HepG2 (cell line): ENCODE data around the gene ZNF217. TPM values are rescaled to one million over a fixed set of nuclear protein-coding genes. Genes with fewer than 3 reads are reported as not detected.

Experiments
- ATAC-seq: fragments of 200-7000 bp; cut with Tn5 transposase; 3 replicates; pipeline ENCODE4 v1.9.1; 2020; ENCODE audit warnings: mild to moderate bottlenecking, moderate library complexity
- BruUV-seq: library from RNA; stranded (reverse); fragments of 400-500 nt; replicated peaks from 2 replicates; lab custom pipeline; 2021; lab: Mats Ljungman, UMichigan
- CTCF ChIA-PET: fragments of 300-600 bp; formaldehyde crosslinking; extraction: SDS; loops from one replicate; lab custom pipeline; 2021; ENCODE audit warnings: low total read pairs, inconsistent platforms, low intra/inter-chr PET ratio; lab: Yijun Ruan, JAX
- POLR2A ChIA-PET: fragments of 350-600 bp; sonication (Branson Sonifier 250); formaldehyde crosslinking; loops from one replicate; lab custom pipeline; 2020; ENCODE audit warnings: antibody characterized with exemption, inconsistent platforms; lab: Yijun Ruan, JAX
- DNase-seq: peaks from one replicate; pipeline ENCODE4 v3.0.0-alpha.2; 2015; ENCODE audit warnings: low spot score
- FAIRE-seq: peaks from 3 replicates; lab custom pipeline; 2011; peaks lifted over from hg19 to GRCh38; lab: Jason Lieb, UNC
- H2AFZ ChIP-seq: one replicate; pipeline ENCODE4 v1.6.1; 2011; ENCODE audit warnings: low read length, inconsistent platforms
- H3K27ac ChIP-seq: fragments of 300-600 bp; 3 replicates; pipeline ENCODE4 v1.8.0; 2011; ENCODE audit warnings: mixed run types, mild to moderate bottlenecking, mixed read lengths, low read length, inconsistent platforms; ENCODE audit not compliant: insufficient read depth; ENCODE audit errors: extremely low read length
- H3K27me3 ChIP-seq, 2 experiments: fragments of 200-600 bp in 1 of 2; 2 replicates in 1 of 2; 3 replicates in 1 of 2; pipeline versions ENCODE4 v1.6.0 to v1.8.0; 2011; ENCODE audit warnings: low read length in 2 of 2, mild to moderate bottlenecking in 2 of 2, moderate library complexity in 2 of 2, inconsistent platforms in 1 of 2; ENCODE audit not compliant: insufficient read depth in 2 of 2, control insufficient read depth in 1 of 2
- H3K36me3 ChIP-seq, 2 experiments: fragments of 200-600 bp in 1 of 2; replicated peaks in 1 of 2; 2 replicates in 1 of 2; 3 replicates in 1 of 2; pipeline versions ENCODE4 v1.5.1 to v1.8.0; 2011; ENCODE audit warnings: low read length in 2 of 2, inconsistent platforms in 1 of 2; ENCODE audit not compliant: insufficient read depth in 2 of 2, control insufficient read depth in 1 of 2
- H3K4me1 ChIP-seq: 2 replicates; pipeline ENCODE4 v1.5.1; 2012; ENCODE audit warnings: low read length, inconsistent platforms; ENCODE audit not compliant: insufficient read depth
- H3K4me2 ChIP-seq: 2 replicates; pipeline ENCODE4 v1.6.0; 2011; ENCODE audit warnings: low read depth, low read length, inconsistent platforms
- H3K4me3 ChIP-seq, 3 experiments: fragments of 200-600 bp in 1 of 3; sonication (generic), shearing (Covaris generic) in 1 of 3; replicated peaks in 1 of 3; 2 replicates each; pipeline ENCODE4 v1.5.1; 2011 to 2016; ENCODE audit warnings: low read length in 3 of 3, inconsistent platforms in 2 of 3, low read depth in 2 of 3, mild to moderate bottlenecking in 2 of 3, control low read depth in 1 of 3, mixed read lengths in 1 of 3; ENCODE audit not compliant: insufficient read depth in 1 of 3
- H3K79me2 ChIP-seq: one replicate; pipeline ENCODE4 v1.6.1; 2011; ENCODE audit warnings: low read length, inconsistent platforms; ENCODE audit not compliant: insufficient read depth
- H3K9ac ChIP-seq: 2 replicates; pipeline ENCODE4 v1.6.0; 2011; ENCODE audit warnings: mild to moderate bottlenecking, low read depth, low read length, inconsistent platforms; ENCODE audit not compliant: insufficient read depth
- H3K9me3 ChIP-seq: 2 replicates; pipeline ENCODE4 v1.5.1; 2012; ENCODE audit warnings: mild to moderate bottlenecking, low read length
- H4K20me1 ChIP-seq: 2 replicates; pipeline ENCODE4 v1.6.0; 2011; ENCODE audit warnings: inconsistent platforms, mild to moderate bottlenecking, low read length, moderate library complexity; ENCODE audit not compliant: insufficient read depth
- FOSL2 ChIP-seq: sonication (generic); formaldehyde crosslinking; IDR thresholded peaks from 2 replicates; pipeline ENCODE4 v1.4.0; 2020; ENCODE audit warnings: missing genetic modification reagents
- RAD21 ChIP-seq: fragments of 450-650 bp; formaldehyde crosslinking; IDR thresholded peaks from 2 replicates; pipeline ENCODE4 v1.5.0; 2020; ENCODE audit warnings: mild to moderate bottlenecking
- SALL1 ChIP-seq: sonication (generic); formaldehyde crosslinking; IDR thresholded peaks from 2 replicates; pipeline ENCODE4 v1.8.0; 2022; ENCODE audit warnings: mild to moderate bottlenecking, missing genetic modification reagents
- ZNF101 ChIP-seq: sonication (generic); formaldehyde crosslinking; IDR thresholded peaks from 2 replicates; pipeline ENCODE4 v1.4.0; 2020; ENCODE audit warnings: mild to moderate bottlenecking, low read depth, missing genetic modification reagents, borderline replicate concordance
- ZNF253 ChIP-seq: sonication (generic); formaldehyde crosslinking; IDR thresholded peaks from 2 replicates; pipeline ENCODE4 v1.8.0; 2022; ENCODE audit warnings: mild to moderate bottlenecking, missing genetic modification reagents, borderline replicate concordance
- ZNF263 ChIP-seq: sonication (generic); formaldehyde crosslinking; IDR thresholded peaks from 2 replicates; pipeline ENCODE4 v1.4.0; 2020; ENCODE audit warnings: missing genetic modification reagents
- ZNF543 ChIP-seq: sonication (generic); formaldehyde crosslinking; IDR thresholded peaks from 2 replicates; pipeline ENCODE4 v1.4.0; 2020; ENCODE audit warnings: mild to moderate bottlenecking, missing genetic modification reagents
- ZNF678 ChIP-seq: sonication (generic); formaldehyde crosslinking; IDR thresholded peaks from 2 replicates; pipeline ENCODE4 v1.4.0; 2020; ENCODE audit warnings: mild to moderate bottlenecking, missing genetic modification reagents
- ZNF83 ChIP-seq: sonication (generic); formaldehyde crosslinking; IDR thresholded peaks from 2 replicates; pipeline ENCODE4 v1.4.0; 2020; ENCODE audit warnings: missing genetic modification reagents, mild to moderate bottlenecking, borderline replicate concordance
- WGBS: methylation state at CpG from one replicate; pipeline ENCODE4 v1.1.6; 2017; ENCODE audit warnings: low lambda C conversion rate; 5-methylcytosine and 5-hydroxymethylcytosine counted together
- in situ Hi-C: cut with HindIII; loops from 2 replicates; pipeline ENCODE4 v1.10.0; 2017; ENCODE audit warnings: low pct_unique_long_range_greater_than_20kb; ENCODE audit not compliant: extremely low pct_ligation_motif_present
- intact Hi-C: fragments of 100-400 bp; cut with micrococcal nuclease; formaldehyde crosslinking; loops from one replicate; pipeline ENCODE4 v1.10.0; 2022; ENCODE audit not compliant: unreplicated experiment
- polyA plus RNA-seq, 8 experiments: library from polyadenylated mRNA; depleted of rRNA in 3 of 8; stranded (reverse) in 7 of 8; unstranded in 1 of 8; fragments of >200 nt; fragmentation: Illumina TruSeq in 4 of 8; extraction: Trizol in 4 of 8; gene quantifications; 2 replicates each; pipeline versions ENCODE4 v1.2.1 to v1.2.3, GENCODE V29; 2011 to 2016; ENCODE audit warnings: low read depth in 4 of 8, missing spikeins in 1 of 8, mixed read lengths in 1 of 8; ENCODE audit not compliant: insufficient read depth in 1 of 8
- total RNA-seq, 5 experiments: library from RNA; depleted of rRNA; stranded (reverse); fragments of >200 nt; fragmentation: Illumina TruSeq; extraction: Trizol; gene quantifications; 2 replicates each; pipeline ENCODE4 v1.2.3, GENCODE V29; 2016; ENCODE audit warnings: low read depth in 1 of 5
- TF ChIP-seq, protein P1 (sequence below): sonication (generic); formaldehyde crosslinking; IDR thresholded peaks from 2 replicates; pipeline ENCODE4 v1.4.0; 2020; ENCODE audit warnings: mild to moderate bottlenecking, missing genetic modification reagents
- TF ChIP-seq, protein P2 (sequence below): sonication (generic); formaldehyde crosslinking; IDR thresholded peaks from 2 replicates; pipeline ENCODE4 v1.8.0; 2022; ENCODE audit warnings: low read depth, missing genetic modification reagents

Gene ZNF217
- total and polyA plus RNA-seq, 2 of the 13 experiments (the other 11 are each of a cell fraction or from before 2014, with no cell fraction given) = 22.3 to 29.8 TPM

DNA sequence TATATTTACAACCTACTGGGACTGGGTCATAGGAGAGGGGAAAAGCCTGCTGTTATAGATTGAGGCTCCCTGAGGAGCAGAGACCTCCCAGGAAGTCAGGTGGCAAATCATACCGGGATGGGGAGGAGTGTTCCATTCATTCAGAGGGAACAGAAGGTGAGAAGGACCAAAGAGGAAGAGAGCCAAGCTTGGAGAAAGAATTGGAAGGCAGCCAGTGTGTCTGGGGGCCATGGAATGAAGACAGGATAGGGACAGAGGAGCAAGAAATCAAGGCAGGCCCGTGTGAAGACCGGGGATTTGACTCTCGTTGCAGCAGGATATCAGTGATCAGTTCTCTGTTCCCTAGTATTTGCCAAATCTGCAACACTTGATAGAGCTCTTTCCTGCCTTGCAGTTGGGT, 5.7 kb upstream of the ZNF217 start:
- Histone ChIP-seq H3K9me3 (no peaks in the 10 kb centered on the region), H3K9ac (no peak overlapping the region), H3K4me3 (no peak overlapping the region), H3K36me3 (no peaks in the 10 kb centered on the region), H3K4me1 (peaks cover 59% of the 10 kb centered on the region), H3K79me2 (peaks cover 6% of the 10 kb centered on the region), H2AFZ (peak overlapping the region; percentile 64), H4K20me1 (no peaks in the 10 kb centered on the region), H3K27me3 (no peaks in the 10 kb centered on the region; a peak in 1 of 5 replicates), H3K4me2 (0 out of 2 replicates have a peak overlapping the region, but pooled peaks have one; percentile 9), H3K27ac (no peak overlapping the region)
- BruUV-seq = no TSS peak
- POLR2A ChIA-PET = interaction anchor here (0.6 to 2.5 kb wide), 5 partner anchors 14 to 164 kb away, joined by 3 to 10 read pairs (median 4); no protein-coding TSS in a partner anchor
- CTCF ChIA-PET = no interaction called here
- TF ChIP-seq ZNF678 (CRISPR knock-in tag) = 0 out of 2 replicates have a peak, but pooled peaks have one; percentile 41
- TF ChIP-seq, protein P1, sequence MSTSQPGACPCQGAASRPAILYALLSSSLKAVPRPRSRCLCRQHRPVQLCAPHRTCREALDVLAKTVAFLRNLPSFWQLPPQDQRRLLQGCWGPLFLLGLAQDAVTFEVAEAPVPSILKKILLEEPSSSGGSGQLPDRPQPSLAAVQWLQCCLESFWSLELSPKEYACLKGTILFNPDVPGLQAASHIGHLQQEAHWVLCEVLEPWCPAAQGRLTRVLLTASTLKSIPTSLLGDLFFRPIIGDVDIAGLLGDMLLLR (CRISPR knock-in tag) = no peak
- peak; percentile 34; the same call in 1 of the 2 replicates for TF ChIP-seq SALL1 (CRISPR knock-in tag)
- TF ChIP-seq ZNF543 (CRISPR knock-in tag) = no peak
- TF ChIP-seq ZNF101 (CRISPR knock-in tag) = 0 out of 2 replicates have a peak, but pooled peaks have one; percentile 47
- no peak for TF ChIP-seq ZNF263 (CRISPR knock-in tag)
- TF ChIP-seq, protein P2, sequence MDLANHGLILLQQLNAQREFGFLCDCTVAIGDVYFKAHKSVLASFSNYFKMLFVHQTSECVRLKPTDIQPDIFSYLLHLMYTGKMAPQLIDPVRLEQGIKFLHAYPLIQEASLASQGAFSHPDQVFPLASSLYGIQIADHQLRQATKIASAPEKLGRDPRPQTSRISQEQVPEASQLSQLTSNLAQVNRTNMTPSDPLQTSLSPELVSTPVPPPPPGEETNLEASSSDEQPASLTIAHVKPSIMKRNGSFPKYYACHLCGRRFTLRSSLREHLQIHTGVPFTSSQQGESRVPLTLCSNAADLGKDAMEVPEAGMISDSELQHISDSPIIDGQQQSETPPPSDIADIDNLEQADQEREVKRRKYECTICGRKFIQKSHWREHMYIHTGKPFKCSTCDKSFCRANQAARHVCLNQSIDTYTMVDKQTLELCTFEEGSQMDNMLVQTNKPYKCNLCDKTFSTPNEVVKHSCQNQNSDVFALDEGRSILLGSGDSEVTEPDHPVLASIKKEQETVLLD = no peak
- no peak for TF ChIP-seq FOSL2 (CRISPR knock-in tag)
- TF ChIP-seq ZNF83 (CRISPR knock-in tag) = no peak
- TF ChIP-seq RAD21 = no peak
- no peak for TF ChIP-seq ZNF253 (CRISPR knock-in tag)
- in situ Hi-C loops (no loop called here), intact Hi-C loops (loop anchor here (5.0 kb wide), 1 partner anchor 138 kb away; no protein-coding TSS in a partner anchor)
- WGBS = 53% methylated on average over 4 of the region's 4 CpGs
- no peak for DNase-seq
- FAIRE-seq = no peak
- no peak for ATAC-seq
